Tibial nerve (tissue), 4 donors: ENCODE measurements around the gene MTIF2. TPM values are rescaled to one million over a fixed set of nuclear protein-coding genes. Genes with fewer than 3 reads are reported as not detected.
"Not testable (repeated sequence)": the region's sequence is repeated elsewhere in the genome, so short reads cannot be mapped to it uniquely, and the experiment has no call there.

ENCODE experiments used
- DNase-seq, 2 donors: peaks; one replicate each; pipeline ENCODE4 v3.0.0-alpha.2; 2019; ENCODE audit warnings: low spot score in 2 of 2
- H3K27ac ChIP-seq, 4 donors: fragments of 200-600 bp; sonication (generic) in 3 of 4; one replicate each; pipeline ENCODE4 v1.5.1; 2017 to 2019; ENCODE audit warnings: mild to moderate bottlenecking in 1 of 4
- H3K27me3 ChIP-seq, 2 donors: fragments of 200-600 bp; sonication (generic) in 1 of 2; one replicate each; pipeline versions ENCODE4 v1.5.1 to v1.6.0; 2017 to 2019
- H3K36me3 ChIP-seq, 3 donors: fragments of 200-600 bp; sonication (generic); one replicate each; pipeline ENCODE4 v1.5.1; 2018 to 2019
- H3K4me1 ChIP-seq, 4 donors: fragments of 200-600 bp; sonication (generic) in 3 of 4; one replicate each; pipeline ENCODE4 v1.5.1; 2017 to 2019
- H3K4me3 ChIP-seq, 4 donors: fragments of 200-600 bp; sonication (generic) in 3 of 4; one replicate each; pipeline ENCODE4 v1.5.1; 2017 to 2019; ENCODE audit warnings: mild to moderate bottlenecking in 1 of 4, moderate library complexity in 1 of 4
- H3K9me3 ChIP-seq, 4 donors: fragments of 200-600 bp; sonication (generic) in 3 of 4; one replicate each; pipeline ENCODE4 v1.5.1; 2017 to 2019
- EP300 ChIP-seq, 2 donors: sonication (generic); formaldehyde crosslinking; IDR thresholded peaks; one replicate each; pipeline ENCODE4 v1.6.1; 2017; ENCODE audit warnings: antibody characterized with exemption in 2 of 2, mild to moderate bottlenecking in 1 of 2
- POLR2A ChIP-seq, 2 donors: fragments of 450-650 bp; IDR thresholded peaks; one replicate each; pipeline ENCODE4 v1.6.1; 2017; ENCODE audit warnings: antibody characterized with exemption in 2 of 2, mild to moderate bottlenecking in 2 of 2, moderate library complexity in 2 of 2
- WGBS, 2 donors: methylation state at CpG; one replicate each; pipeline ENCODE4 v1.1.5; 2018; 5-methylcytosine and 5-hydroxymethylcytosine counted together
- total RNA-seq, 4 donors: library from RNA; depleted of rRNA; stranded (reverse); fragments of >200 nt; gene quantifications; one replicate each; pipeline ENCODE4 v1.1.0, GENCODE V29; 2016
- TF ChIP-seq, protein P1 (sequence below), 5 experiments: fragments of 200-600 bp in 3 of 5; fragments of 450-650 bp in 2 of 5; sonication (generic) in 3 of 5; IDR thresholded peaks; one replicate each; pipeline ENCODE4 v1.5.1; 2016 to 2019; ENCODE audit warnings: antibody characterized with exemption in 5 of 5, mild to moderate bottlenecking in 3 of 5, moderate library complexity in 2 of 5

Gene MTIF2
- total RNA-seq, 4 donors from 2014 or later: 11.8 to 31.9 (median 18.0) TPM

DNA sequence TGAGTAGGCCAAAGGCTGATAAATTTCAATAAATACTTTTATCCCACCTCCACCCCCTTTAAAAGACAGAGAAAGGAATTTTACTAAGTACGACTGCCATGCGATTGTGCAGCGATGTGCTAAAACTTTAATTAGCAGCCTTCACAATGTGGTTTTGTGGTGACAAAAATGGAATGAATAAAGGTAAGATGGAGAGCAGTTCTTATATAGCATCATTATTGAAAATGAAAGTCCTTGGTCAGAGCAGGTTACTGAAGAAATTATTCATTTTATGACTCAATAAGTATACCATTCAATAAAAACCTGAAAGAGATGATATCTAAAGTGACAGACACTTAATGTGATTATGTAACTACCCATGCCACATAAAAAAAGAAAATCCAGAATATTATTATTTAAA, 33.2 kb upstream of the MTIF2 start:
- Histone ChIP-seq H3K4me1 (no peaks in the 10 kb centered on the region), H3K4me3 (no peak overlapping the region), H3K27me3 (no peaks in the 10 kb centered on the region), H3K27ac (no peak overlapping the region), H3K36me3 (peaks cover 0 to 32% (median 0%) of the 10 kb centered on the region in 3 donors), H3K9me3 (no peaks in the 10 kb centered on the region)
- TF ChIP-seq POLR2A (IDR thresholded peaks at IDR 0.05): no peak
- TF ChIP-seq, protein P1, sequence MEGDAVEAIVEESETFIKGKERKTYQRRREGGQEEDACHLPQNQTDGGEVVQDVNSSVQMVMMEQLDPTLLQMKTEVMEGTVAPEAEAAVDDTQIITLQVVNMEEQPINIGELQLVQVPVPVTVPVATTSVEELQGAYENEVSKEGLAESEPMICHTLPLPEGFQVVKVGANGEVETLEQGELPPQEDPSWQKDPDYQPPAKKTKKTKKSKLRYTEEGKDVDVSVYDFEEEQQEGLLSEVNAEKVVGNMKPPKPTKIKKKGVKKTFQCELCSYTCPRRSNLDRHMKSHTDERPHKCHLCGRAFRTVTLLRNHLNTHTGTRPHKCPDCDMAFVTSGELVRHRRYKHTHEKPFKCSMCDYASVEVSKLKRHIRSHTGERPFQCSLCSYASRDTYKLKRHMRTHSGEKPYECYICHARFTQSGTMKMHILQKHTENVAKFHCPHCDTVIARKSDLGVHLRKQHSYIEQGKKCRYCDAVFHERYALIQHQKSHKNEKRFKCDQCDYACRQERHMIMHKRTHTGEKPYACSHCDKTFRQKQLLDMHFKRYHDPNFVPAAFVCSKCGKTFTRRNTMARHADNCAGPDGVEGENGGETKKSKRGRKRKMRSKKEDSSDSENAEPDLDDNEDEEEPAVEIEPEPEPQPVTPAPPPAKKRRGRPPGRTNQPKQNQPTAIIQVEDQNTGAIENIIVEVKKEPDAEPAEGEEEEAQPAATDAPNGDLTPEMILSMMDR (IDR thresholded peaks at IDR 0.05): no peak
- no peak for TF ChIP-seq EP300 (IDR thresholded peaks at IDR 0.05)
- DNase-seq: no peak
- 94 to 96% methylated on average over 3 of the region's 3 CpGs for WGBS, 2 donors

DNA sequence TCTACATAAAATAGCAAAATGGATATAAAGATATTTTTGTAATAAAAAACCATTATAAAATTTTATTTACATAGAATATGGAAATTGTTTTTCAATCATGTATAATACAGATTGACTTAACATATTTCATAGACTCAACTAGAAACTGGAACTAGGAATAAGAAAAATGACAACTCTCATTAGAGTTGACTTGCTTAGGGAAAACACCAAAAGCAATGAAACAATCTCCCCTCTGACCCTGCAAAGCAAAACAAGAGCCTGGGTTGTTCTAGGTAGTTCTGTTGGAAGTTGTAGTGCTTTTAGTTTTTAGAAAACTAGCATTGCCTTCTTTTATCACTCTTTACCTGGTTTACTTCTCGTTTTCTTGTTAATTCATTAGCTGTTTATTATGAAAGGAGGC, 32.2 kb upstream of the MTIF2 start:
- TF ChIP-seq EP300 (IDR thresholded peaks at IDR 0.05) (no peak), POLR2A (IDR thresholded peaks at IDR 0.05) (no peak)
- TF ChIP-seq, protein P1 (IDR thresholded peaks at IDR 0.05): no peak
- H3K9me3 ChIP-seq: no peaks in the 10 kb centered on the region
- no peaks in the 10 kb centered on the region for H3K4me1 ChIP-seq
- no peak for DNase-seq
- H3K27ac ChIP-seq: no peak overlapping the region
- H3K4me3 ChIP-seq: no peak overlapping the region
- no peaks in the 10 kb centered on the region for H3K27me3 ChIP-seq
- WGBS, 2 donors: 98 to 100% methylated on average over 1 of the region's 1 CpG
- peaks cover 0 to 31% (median 0%) of the 10 kb centered on the region in 3 donors for H3K36me3 ChIP-seq

DNA sequence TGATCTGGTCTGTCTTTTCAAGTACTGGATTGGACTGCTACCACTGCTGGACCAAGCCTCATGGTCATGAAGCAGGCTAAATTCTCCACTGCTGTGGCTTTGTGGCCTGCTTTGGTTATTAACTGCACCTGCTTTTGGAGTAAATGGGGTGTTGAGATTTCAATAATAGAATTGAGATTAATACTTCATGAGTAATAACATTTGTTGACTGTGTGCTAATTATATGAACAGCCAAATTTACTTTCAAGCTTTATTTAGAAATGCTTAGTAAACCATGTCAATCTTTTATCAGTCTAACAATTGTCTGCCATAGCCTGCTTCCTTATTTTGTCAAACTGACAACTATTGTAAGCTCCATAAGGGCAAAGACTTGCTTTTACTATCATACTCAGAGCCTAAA, 27.4 kb upstream of the MTIF2 start:
- H3K9me3 ChIP-seq: no peaks in the 10 kb centered on the region
- H3K27me3 ChIP-seq: no peaks in the 10 kb centered on the region
- no peak overlapping the region for H3K4me3 ChIP-seq
- no peak overlapping the region for H3K27ac ChIP-seq
- no peaks in the 10 kb centered on the region for H3K4me1 ChIP-seq
- H3K36me3 ChIP-seq: peaks cover 0 to 37% (median 0%) of the 10 kb centered on the region in 3 donors
- TF ChIP-seq, protein P1 (IDR thresholded peaks at IDR 0.05): no peak
- TF ChIP-seq POLR2A (IDR thresholded peaks at IDR 0.05) (no peak), EP300 (IDR thresholded peaks at IDR 0.05) (no peak)
- DNase-seq: no peak

DNA sequence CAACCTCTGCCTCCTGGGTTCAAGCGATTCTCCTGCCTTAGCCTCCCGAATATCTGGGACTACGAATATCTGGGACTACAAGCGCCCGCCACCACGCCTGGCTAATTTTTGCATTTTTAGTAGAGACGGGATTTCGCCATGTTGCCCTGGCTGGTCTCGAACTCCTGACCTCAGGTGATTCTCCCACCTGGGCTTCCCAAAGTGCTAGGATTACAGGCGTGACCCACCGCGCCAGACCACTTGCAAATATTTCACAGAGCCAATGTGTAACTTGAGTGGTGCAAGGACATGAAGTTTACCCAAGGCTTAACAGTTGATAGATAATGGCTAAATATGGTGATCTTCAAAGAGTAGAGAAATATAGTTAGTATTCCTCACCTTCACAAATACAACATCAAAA, 14.1 kb upstream of the MTIF2 start:
- WGBS, 2 donors: 96 to 98% methylated on average over 12 of the region's 12 CpGs
- Histone ChIP-seq H3K4me1 (peaks cover 0 to 14% (median 3%) of the 10 kb centered on the region in 4 donors), H3K36me3 (peaks cover 0 to 7% (median 0%) of the 10 kb centered on the region in 3 donors), H3K4me3 (peak overlapping the region in 1 of 4 donors; percentile 69), H3K27me3 (no peaks in the 10 kb centered on the region), H3K27ac (no peak overlapping the region), H3K9me3 (no peaks in the 10 kb centered on the region)
- no peak for DNase-seq
- TF ChIP-seq POLR2A (IDR thresholded peaks at IDR 0.05) (no peak), EP300 (IDR thresholded peaks at IDR 0.05) (no peak)
- TF ChIP-seq, protein P1 (IDR thresholded peaks at IDR 0.05): no peak

DNA sequence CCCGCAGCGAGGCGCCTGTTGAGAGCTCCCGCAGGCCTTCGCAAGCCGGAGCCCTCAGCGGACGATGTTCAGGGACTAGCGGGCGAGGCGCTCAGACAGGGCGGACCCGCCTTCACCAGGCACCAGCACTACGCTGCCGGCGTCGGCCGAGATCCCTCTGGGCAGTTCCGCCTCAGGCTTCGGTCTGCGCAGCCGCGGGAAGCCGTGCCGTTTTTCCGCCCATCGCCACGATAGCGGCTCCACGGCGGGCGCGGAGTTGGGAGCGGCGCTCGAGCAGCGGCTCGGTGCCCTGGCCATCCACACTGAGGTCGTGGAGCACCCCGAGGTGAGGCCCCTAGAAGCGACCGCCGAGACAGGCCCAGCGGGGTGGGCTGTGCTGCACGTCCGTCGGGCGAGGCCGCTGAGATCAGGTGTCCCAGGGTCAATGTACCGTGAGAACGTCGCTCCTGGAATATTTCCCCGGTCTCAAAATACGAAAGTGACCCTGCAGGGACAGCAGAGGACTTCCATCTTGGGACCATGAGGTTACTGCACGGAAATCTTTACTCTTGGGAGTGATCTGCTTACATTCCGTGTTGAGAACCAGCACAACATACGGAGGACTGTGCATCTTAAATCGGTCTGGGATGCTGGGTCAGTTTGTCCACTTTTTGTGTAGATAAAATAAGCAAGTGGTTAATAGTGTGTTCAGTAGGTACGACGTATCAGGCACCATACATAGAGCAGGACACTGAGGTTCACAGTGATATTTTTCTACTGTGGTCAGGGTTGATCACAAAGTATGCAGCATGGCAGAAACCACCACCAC, 13.3 kb upstream of the MTIF2 start:
- Histone ChIP-seq H3K4me3 (peak overlapping the region; percentile 68 to 86 (median 75)), H3K27ac (peak overlapping the region; percentile 79 to 94 (median 92)), H3K4me1 (peaks cover 0 to 14% (median 3%) of the 10 kb centered on the region in 4 donors), H3K36me3 (peaks cover 0 to 7% (median 0%) of the 10 kb centered on the region in 3 donors), H3K9me3 (no peaks in the 10 kb centered on the region), H3K27me3 (no peaks in the 10 kb centered on the region)
- TF ChIP-seq POLR2A (IDR thresholded peaks at IDR 0.05) (peak in 1 of 2 donors; percentile 38), EP300 (IDR thresholded peaks at IDR 0.05) (peak in 1 of 2 donors; percentile 84)
- TF ChIP-seq, protein P1 (IDR thresholded peaks at IDR 0.05): peak in 1 of 5 experiments; percentile 32
- 3 to 5% methylated on average over 44 to 46 of the region's 60 CpGs for WGBS, 2 donors
- DNase-seq: peak; percentile 62 to 67

DNA sequence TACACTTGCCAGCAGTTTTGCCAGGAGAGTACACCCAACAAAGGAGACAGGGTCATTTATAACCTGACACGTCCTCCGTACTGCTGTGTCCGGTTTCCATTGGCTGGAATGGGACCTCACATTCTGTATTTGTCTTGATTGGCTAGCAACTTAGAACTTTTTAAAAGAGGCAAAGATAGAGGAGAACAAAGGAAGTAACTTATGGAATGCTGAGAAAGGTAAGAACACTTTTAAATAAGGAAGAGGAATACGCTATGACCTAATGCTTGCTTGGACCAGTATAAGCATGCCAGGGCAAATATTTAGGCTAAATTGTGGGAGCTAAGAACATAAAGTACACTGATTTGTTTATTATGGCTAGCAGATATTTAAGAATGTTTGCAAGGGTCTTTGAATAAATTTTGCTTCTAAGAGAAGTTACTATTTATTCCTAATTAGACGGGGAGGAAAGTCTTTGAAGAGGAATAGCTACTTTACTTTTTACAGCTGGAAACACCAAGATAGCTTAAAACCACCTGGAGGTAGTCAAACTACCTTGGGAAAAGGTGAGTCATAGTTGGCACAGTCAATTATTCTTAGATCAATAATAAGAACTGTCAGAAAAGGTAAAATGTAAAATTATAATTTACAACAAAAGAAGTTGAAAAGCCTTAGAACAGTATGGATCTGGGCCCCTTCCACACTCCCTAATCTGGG, 12.0 kb upstream of the MTIF2 start:
- WGBS, 2 donors: 94 to 96% methylated on average over 5 of the region's 5 CpGs
- H3K4me3 ChIP-seq, H3K27ac ChIP-seq, H3K9me3 ChIP-seq, DNase-seq, H3K36me3 ChIP-seq, H3K27me3 ChIP-seq: not testable (repeated sequence)
- peaks cover 0 to 14% (median 3%) of the 10 kb centered on the region in 4 donors for H3K4me1 ChIP-seq

DNA sequence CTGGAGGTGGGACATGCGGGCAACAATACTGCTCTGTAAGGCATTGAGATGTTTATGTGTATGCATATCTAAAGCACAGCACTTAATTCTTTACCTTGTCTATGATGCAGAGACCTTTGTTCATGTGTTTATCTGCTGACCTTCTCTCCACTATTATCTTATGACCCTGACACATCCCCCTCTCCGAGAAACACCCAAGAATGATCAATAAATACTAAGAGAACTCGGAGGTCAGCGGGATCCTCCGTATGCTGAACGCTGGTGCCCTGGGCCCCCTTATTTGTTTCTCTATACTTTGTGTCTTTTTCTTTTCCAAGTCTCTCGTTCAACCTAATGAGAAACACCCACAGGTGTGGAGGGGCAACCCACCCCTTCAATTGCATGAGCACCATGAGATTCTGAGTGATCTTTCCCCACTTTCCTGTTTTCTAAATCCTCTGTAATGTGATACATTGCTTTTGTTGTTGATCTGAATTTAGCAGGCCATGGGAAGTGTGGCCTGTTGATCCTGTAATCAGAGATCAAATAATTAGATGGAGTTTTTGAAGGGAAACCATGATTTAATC, 10.9 kb upstream of the MTIF2 start:
- H3K27ac ChIP-seq, H3K4me3 ChIP-seq, H3K27me3 ChIP-seq, H3K36me3 ChIP-seq, DNase-seq, H3K9me3 ChIP-seq: not testable (repeated sequence)
- 54 to 63% methylated on average over 7 of the region's 7 CpGs for WGBS, 2 donors
- peaks cover 0 to 14% (median 3%) of the 10 kb centered on the region in 4 donors for H3K4me1 ChIP-seq
